Transverse colon (tissue), 4 donors: ENCODE data around the gene ARL6IP4. TPM values are rescaled to one million over a fixed set of nuclear protein-coding genes. Genes with fewer than 3 reads are reported as not detected.

Experiments
- DNase-seq: peaks from one replicate; pipeline ENCODE4 v3.0.0-alpha.2; 2019
- H3K27ac ChIP-seq, 4 donors: fragments of 200-600 bp; sonication (generic); 2 replicates each; pipeline ENCODE4 v1.5.1; 2016 to 2018; ENCODE audit warnings: inconsistent platforms in 4 of 4
- H3K27me3 ChIP-seq: fragments of 200-600 bp; sonication (generic); 2 replicates; pipeline ENCODE4 v1.5.1; 2017; ENCODE audit warnings: inconsistent platforms
- H3K36me3 ChIP-seq, 4 donors: fragments of 200-600 bp; sonication (generic); 2 replicates each; pipeline ENCODE4 v1.5.1; 2017 to 2019; ENCODE audit warnings: inconsistent platforms in 4 of 4
- H3K4me1 ChIP-seq, 4 donors: fragments of 200-600 bp; sonication (generic); 2 replicates each; pipeline ENCODE4 v1.5.1; 2017 to 2020; ENCODE audit warnings: inconsistent platforms in 4 of 4
- H3K4me3 ChIP-seq, 4 donors: fragments of 200-600 bp; sonication (generic); 1 replicate in 1 of 4; 2 replicates in 3 of 4; pipeline versions ENCODE4 v1.5.1 to v1.6.1; 2017 to 2019; ENCODE audit warnings: inconsistent platforms in 4 of 4
- H3K9me3 ChIP-seq, 2 donors: fragments of 200-600 bp; sonication (generic); 2 replicates each; pipeline ENCODE4 v1.5.1; 2017 to 2019; ENCODE audit warnings: inconsistent platforms in 2 of 2
- EP300 ChIP-seq: sonication (generic); formaldehyde crosslinking; IDR thresholded peaks from one replicate; pipeline ENCODE4 v1.6.1; 2017; ENCODE audit warnings: antibody characterized with exemption, low read depth
- POLR2A ChIP-seq: fragments of 450-650 bp; IDR thresholded peaks from one replicate; pipeline ENCODE4 v1.6.1; 2016; ENCODE audit warnings: antibody characterized with exemption, mild to moderate bottlenecking, moderate library complexity
- POLR2AphosphoS5 ChIP-seq, 3 donors: sonication (generic); formaldehyde crosslinking; IDR thresholded peaks; one replicate each; pipeline ENCODE4 v1.6.1; 2016; ENCODE audit warnings: antibody characterized with exemption in 3 of 3
- WGBS, 2 donors: methylation state at CpG; one replicate each; pipeline ENCODE4 v1.1.5; 2018; ENCODE audit warnings: low coverage in 1 of 2; 5-methylcytosine and 5-hydroxymethylcytosine counted together
- in situ Hi-C, 4 donors: fragments of 200-750 bp; cut with MboI; loops; one replicate each; pipeline versions ENCODE4 v1.15.0 to v1.15.1; 2017; ENCODE audit warnings: low sequenced_read_pairs in 3 of 4, low pct_ligation_motif_present in 1 of 4, low pct_unique_long_range_greater_than_20kb in 1 of 4
- intact Hi-C: fragments of 100-400 bp; cut with DNase I; formaldehyde crosslinking; loops from one replicate; pipeline ENCODE4 v1.15.1; 2023; ENCODE audit warnings: low total_unique reads
- total RNA-seq, 4 donors: library from RNA; depleted of rRNA; stranded (reverse); fragments of >200 nt; gene quantifications; one replicate each; pipeline ENCODE4 v1.1.0, GENCODE V29; 2016
- TF ChIP-seq, protein P1 (sequence below), 5 experiments: fragments of 200-600 bp in 3 of 5; fragments of 450-650 bp in 2 of 5; sonication (generic) in 3 of 5; IDR thresholded peaks; 1 replicate in 2 of 5; 2 replicates in 3 of 5; pipeline ENCODE4 v1.5.1; 2016 to 2017; ENCODE audit warnings: antibody characterized with exemption in 5 of 5, inconsistent platforms in 3 of 5, mild to moderate bottlenecking in 2 of 5, moderate library complexity in 1 of 5

ARL6IP4 gene
- total RNA-seq, 4 donors from 2014 or later: 77.4 to 225 (median 184) TPM

DNA sequence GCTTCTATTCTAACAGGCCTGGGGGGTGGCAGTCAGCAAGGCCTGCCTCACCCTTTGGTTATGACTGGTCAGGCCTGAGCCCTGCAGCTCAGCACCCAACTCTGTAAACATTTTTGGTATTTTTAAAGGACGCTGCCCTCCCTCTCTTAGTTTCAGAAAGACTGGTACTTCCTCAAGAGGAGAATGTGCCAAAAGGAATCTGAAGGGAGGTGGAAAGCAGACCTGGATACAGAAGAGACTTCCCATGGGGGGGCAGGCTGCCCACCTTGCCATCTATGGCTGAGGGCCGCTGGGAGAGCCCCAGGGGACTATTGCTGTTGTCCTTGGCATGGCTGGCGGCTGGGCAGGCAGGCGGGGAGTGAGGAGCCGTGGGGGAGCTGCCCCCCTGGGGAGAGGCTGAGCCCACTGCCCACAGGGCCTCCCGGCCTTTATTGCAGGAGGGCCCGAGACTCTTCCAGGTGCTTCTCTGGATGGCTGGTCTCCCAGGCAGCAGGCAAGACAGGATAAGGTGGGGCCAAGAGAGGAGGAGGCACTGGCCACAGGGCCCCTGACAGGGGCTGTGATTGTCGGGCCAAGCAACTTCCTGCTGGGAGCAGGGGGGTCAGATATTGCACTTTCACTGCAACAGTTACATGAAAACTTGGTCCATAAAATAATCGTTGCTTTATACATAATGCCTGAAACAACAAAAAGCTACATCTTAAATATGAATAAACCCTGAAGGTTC, 3.5 kb downstream of the ARL6IP4 start:
- H3K4me1 ChIP-seq: peaks cover 27 to 52% (median 44%) of the 10 kb centered on the region in 4 donors
- no peak for DNase-seq
- H3K4me3 ChIP-seq: no peak overlapping the region
- H3K9me3 ChIP-seq: no peaks in the 10 kb centered on the region
- WGBS, 2 donors: 20 to 23% methylated on average over 1 to 6 of the region's 9 CpGs
- TF ChIP-seq EP300 (no peak), POLR2A (no peak), POLR2AphosphoS5 (IDR thresholded peaks at IDR 0.05) (no peak)
- TF ChIP-seq, protein P1, sequence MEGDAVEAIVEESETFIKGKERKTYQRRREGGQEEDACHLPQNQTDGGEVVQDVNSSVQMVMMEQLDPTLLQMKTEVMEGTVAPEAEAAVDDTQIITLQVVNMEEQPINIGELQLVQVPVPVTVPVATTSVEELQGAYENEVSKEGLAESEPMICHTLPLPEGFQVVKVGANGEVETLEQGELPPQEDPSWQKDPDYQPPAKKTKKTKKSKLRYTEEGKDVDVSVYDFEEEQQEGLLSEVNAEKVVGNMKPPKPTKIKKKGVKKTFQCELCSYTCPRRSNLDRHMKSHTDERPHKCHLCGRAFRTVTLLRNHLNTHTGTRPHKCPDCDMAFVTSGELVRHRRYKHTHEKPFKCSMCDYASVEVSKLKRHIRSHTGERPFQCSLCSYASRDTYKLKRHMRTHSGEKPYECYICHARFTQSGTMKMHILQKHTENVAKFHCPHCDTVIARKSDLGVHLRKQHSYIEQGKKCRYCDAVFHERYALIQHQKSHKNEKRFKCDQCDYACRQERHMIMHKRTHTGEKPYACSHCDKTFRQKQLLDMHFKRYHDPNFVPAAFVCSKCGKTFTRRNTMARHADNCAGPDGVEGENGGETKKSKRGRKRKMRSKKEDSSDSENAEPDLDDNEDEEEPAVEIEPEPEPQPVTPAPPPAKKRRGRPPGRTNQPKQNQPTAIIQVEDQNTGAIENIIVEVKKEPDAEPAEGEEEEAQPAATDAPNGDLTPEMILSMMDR (IDR thresholded peaks at IDR 0.05): no peak
- H3K27ac ChIP-seq: peak overlapping the region; percentile 38 to 54 (median 48)
- intact Hi-C loops (no loop called here), in situ Hi-C loops (no loop called here)
- no peaks in the 10 kb centered on the region for H3K27me3 ChIP-seq
- peaks cover 0 to 7% (median 0%) of the 10 kb centered on the region in 4 donors for H3K36me3 ChIP-seq

DNA sequence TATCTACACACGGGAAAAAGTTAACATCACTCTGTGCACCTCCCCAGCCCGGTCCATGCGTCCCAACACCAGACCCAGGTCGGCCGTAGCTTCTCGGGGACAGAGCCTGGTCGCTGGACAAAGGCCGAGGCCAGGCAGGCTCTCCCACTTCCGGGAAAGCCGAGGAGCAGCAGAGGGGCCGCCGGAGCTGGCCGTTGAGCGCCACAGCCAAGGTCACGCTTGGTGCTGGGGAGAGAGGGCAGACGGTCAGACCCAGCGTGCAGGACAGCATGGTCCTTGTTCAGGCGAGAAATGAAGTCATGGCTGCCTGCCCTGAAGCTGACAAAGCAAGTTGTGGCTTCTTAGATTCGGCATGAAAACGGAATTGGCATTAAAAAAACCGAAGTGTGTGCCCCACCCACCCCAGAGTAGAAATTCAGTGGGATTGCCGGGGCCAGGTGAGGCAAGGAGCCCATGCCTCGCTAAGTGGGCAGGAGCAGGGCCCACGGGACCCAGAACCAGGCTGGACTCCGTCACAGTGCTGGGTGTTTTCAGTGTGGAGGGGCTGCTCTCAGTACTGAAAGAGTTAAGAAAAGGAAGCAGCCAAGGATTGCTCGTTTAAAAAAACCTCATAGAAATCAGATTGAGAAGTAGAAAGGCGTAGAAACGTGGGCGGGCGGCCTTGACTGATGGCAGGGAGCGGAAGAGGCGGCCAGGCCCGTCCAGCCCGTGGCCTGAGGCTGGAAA, 4.3 kb downstream of the ARL6IP4 start:
- Histone ChIP-seq H3K4me3 (no peak overlapping the region), H3K27me3 (no peaks in the 10 kb centered on the region), H3K4me1 (peaks cover 20 to 44% (median 36%) of the 10 kb centered on the region in 4 donors), H3K27ac (peak overlapping the region; percentile 38 to 54 (median 48)), H3K9me3 (no peaks in the 10 kb centered on the region), H3K36me3 (peaks cover 0 to 7% (median 0%) of the 10 kb centered on the region in 4 donors)
- WGBS, 2 donors: 41 to 49% methylated on average over 25 to 34 of the region's 34 CpGs
- no peak for DNase-seq
- peak in 1 of 3 donors; percentile 4 for TF ChIP-seq POLR2AphosphoS5 (IDR thresholded peaks at IDR 0.05)
- TF ChIP-seq, protein P1 (IDR thresholded peaks at IDR 0.05): no peak
- in situ Hi-C loops: no loop called here
- intact Hi-C loops: no loop called here

DNA sequence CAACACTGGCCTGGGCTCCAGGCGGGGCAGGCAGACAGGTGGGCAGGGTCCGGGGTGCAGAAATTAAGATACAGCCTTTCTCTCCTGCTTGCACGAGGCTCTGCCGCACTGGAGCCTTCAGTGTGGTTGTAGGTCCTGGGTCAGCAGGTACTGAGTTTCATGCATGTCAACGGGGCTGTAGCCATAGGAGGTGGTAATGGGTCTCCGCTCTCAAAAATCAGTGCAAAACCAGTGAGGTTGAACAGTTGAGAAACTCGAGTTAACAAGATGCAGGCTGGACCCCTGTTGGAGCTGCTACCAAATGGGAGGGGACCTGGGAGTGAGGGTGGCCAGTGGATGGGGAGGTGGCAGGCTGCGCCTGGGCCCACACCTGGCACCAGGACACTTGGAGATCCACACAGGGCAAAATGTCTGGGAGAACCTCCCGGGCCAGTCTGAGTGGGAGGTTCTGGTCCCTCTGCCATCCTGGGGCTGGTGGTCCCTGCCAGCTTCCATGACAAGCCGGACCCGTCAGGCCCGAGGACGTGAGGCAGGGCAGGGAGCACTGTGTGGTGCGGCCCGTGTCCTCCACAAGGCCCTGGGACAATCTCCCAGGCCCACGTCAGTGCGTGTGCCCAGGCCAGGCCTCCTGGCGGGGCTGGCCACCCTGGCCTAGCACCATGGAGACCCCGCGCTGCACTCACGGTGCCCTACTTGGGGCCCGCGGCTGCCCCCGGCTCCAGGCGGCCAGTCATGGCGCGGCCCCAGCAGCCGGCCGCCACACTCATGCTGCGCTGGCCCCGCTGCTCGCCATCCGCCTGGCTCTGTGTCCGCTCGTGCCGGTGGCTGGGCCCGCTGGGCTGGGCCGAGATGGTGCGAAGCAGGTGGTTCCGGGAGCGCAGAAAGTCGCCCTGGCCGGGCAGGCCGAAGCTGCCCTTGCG, 5.1 kb downstream of the ARL6IP4 start:
- peaks cover 19 to 41% (median 32%) of the 10 kb centered on the region in 4 donors for H3K4me1 ChIP-seq
- no peaks in the 10 kb centered on the region for H3K27me3 ChIP-seq
- WGBS, 2 donors: 84% methylated on average over 29 of the region's 45 CpGs; no CpG with 5 or more reads in 1 of the 2 donors
- peak overlapping the region in 3 of 4 donors; percentile 38 to 54 (median 54) for H3K27ac ChIP-seq
- DNase-seq: no peak
- intact Hi-C loops (no loop called here), in situ Hi-C loops (no loop called here)
- no peaks in the 10 kb centered on the region for H3K9me3 ChIP-seq
- H3K36me3 ChIP-seq: peaks cover 0 to 7% (median 0%) of the 10 kb centered on the region in 4 donors
- no peak overlapping the region for H3K4me3 ChIP-seq
- TF ChIP-seq, protein P1 (IDR thresholded peaks at IDR 0.05): no peak
- TF ChIP-seq EP300: no peak
- no peak for TF ChIP-seq POLR2A
- no peak for TF ChIP-seq POLR2AphosphoS5 (IDR thresholded peaks at IDR 0.05)
